Stimulated activated CD4-positive, alpha-beta T cell treated with anti-CD3 and anti-CD28 coated beads, Interleukin-1b, Interleukin-23, amount 100 ng/mL, for 48 hours (primary cell): ENCODE data around the gene LAMA1.

Experiments used
- DNase-seq: peaks from one replicate; pipeline ENCODE4 v3.0.0-alpha.2; 2020

LAMA1 gene

GRCh38 chr18:6976935-6977334 is 140.7 kb downstream of the LAMA1 start:
- DNase-seq = no peak

GRCh38 chr18:6975084-6975483 is 142.5 kb downstream of the LAMA1 start:
- no peak for DNase-seq

- no peak for DNase-seq
Observed at GRCh38 chr18:6971823-6972478, 145.6 kb downstream of the LAMA1 start.

- DNase-seq = no peak
Observed at GRCh38 chr18:6963452-6964097, 154.0 kb downstream of the LAMA1 start.

- no peak for DNase-seq
Observed at GRCh38 chr18:6962571-6963451, 154.8 kb downstream of the LAMA1 start.

GRCh38 chr18:6961331-6961730 is 156.3 kb downstream of the LAMA1 start:
- no peak for DNase-seq

GRCh38 chr18:6960656-6961055 is 156.9 kb downstream of the LAMA1 start:
- no peak for DNase-seq

GRCh38 chr18:6960124-6960523 is 157.5 kb downstream of the LAMA1 start:
- no peak for DNase-seq

GRCh38 chr18:6959110-6959509 is 158.5 kb downstream of the LAMA1 start:
- DNase-seq = no peak

- no peak for DNase-seq
Observed at GRCh38 chr18:6956999-6957398, 160.6 kb downstream of the LAMA1 start.

- no peak for DNase-seq
Observed at GRCh38 chr18:6956495-6956894, 161.1 kb downstream of the LAMA1 start.

- no peak for DNase-seq
Observed at GRCh38 chr18:6955304-6955703, 162.3 kb downstream of the LAMA1 start.

- DNase-seq = no peak
Observed at GRCh38 chr18:6954501-6954900, 163.1 kb downstream of the LAMA1 start.

- no peak for DNase-seq
Observed at GRCh38 chr18:6951336-6952090, 166.1 kb downstream of the LAMA1 start.

GRCh38 chr18:6950641-6951040 is 167.0 kb downstream of the LAMA1 start:
- DNase-seq = no peak

- no peak for DNase-seq
Observed at GRCh38 chr18:6949800-6950586, 167.6 kb downstream of the LAMA1 start.

- no peak for DNase-seq
Observed at GRCh38 chr18:6948281-6949055, 169.1 kb downstream of the LAMA1 start.

GRCh38 chr18:6947338-6948030 is 170.1 kb downstream of the LAMA1 start:
- DNase-seq = no peak

GRCh38 chr18:6943143-6943542 is 174.5 kb downstream of the LAMA1 start:
- DNase-seq = no peak

- no peak for DNase-seq
Observed at GRCh38 chr18:6942742-6943141, 174.9 kb downstream of the LAMA1 start.

GRCh38 chr18:6941996-6942395 is 175.6 kb downstream of the LAMA1 start:
- no peak for DNase-seq
